Measurements from ENCODE around the gene PACS1.
A peak's percentile ranks its signal among the peaks of the same experiment; 100 is the strongest.
"Not testable (repeated sequence)": the region's sequence is repeated elsewhere in the genome, so short reads cannot be mapped to it uniquely, and the experiment has no call there.

The PACS1 gene

GRCh38 chr11:66069715-66070603 lies at the start of gene PACS1:
Gene PACS1, plus strand, starts transcription at chr11:66070272. Its CDS starts 215 bp downstream, at chr11:66070487.
- peak; percentile 83 for DNase-seq (ENCODE audit: low read depth)

GRCh38 chr11:66020618-66021357 lies 49.3 kb upstream of the PACS1 start:
- DNase-seq (ENCODE audit: low read depth): peak; percentile 29

GRCh38 chr11:66022401-66023185 lies 47.5 kb upstream of the PACS1 start:
- DNase-seq (ENCODE audit: low read depth): peak; percentile 61

- DNase-seq (ENCODE audit: low read depth): not testable (repeated sequence)
Measured at GRCh38 chr11:66023186-66023440, 47.0 kb upstream of the PACS1 start.

- no peak for DNase-seq (ENCODE audit: low read depth)
Measured at GRCh38 chr11:66026017-66026529, 44.0 kb upstream of the PACS1 start, which contains the start of gene CATSPER1. Gene CATSPER1, minus strand, starts transcription at chr11:66026479. Its CDS starts 100 bp downstream, at chr11:66026379.

GRCh38 chr11:66032957-66033735 lies 36.9 kb upstream of the PACS1 start:
- DNase-seq (ENCODE audit: low read depth): no peak

GRCh38 chr11:66035653-66036333 lies 34.3 kb upstream of the PACS1 start:
- DNase-seq (ENCODE audit: low read depth): no peak

GRCh38 chr11:66036334-66036710 lies 33.8 kb upstream of the PACS1 start:
- DNase-seq (ENCODE audit: low read depth): no peak

GRCh38 chr11:66037327-66037726 lies 32.7 kb upstream of the PACS1 start:
- no peak for DNase-seq (ENCODE audit: low read depth)

- DNase-seq (ENCODE audit: low read depth): no peak
Measured at GRCh38 chr11:66039765-66040164, 30.3 kb upstream of the PACS1 start.

GRCh38 chr11:66042227-66042995 lies 27.7 kb upstream of the PACS1 start:
- no peak for DNase-seq (ENCODE audit: low read depth)

GRCh38 chr11:66042996-66043906 lies 26.8 kb upstream of the PACS1 start:
- no peak for DNase-seq (ENCODE audit: low read depth)

GRCh38 chr11:66044757-66045156 lies 25.3 kb upstream of the PACS1 start:
- DNase-seq (ENCODE audit: low read depth): no peak

GRCh38 chr11:66045177-66045639 lies 24.9 kb upstream of the PACS1 start:
- DNase-seq (ENCODE audit: low read depth): peak; percentile 66

- no peak for DNase-seq (ENCODE audit: low read depth)
Measured at GRCh38 chr11:66046901-66047300, 23.2 kb upstream of the PACS1 start.

- DNase-seq (ENCODE audit: low read depth): no peak
Measured at GRCh38 chr11:66047541-66048365, 22.3 kb upstream of the PACS1 start.

GRCh38 chr11:66048547-66049323 lies 21.3 kb upstream of the PACS1 start, which contains the start of gene GAL3ST3:
Gene GAL3ST3, minus strand, starts transcription at chr11:66049161. Its CDS starts 3,746 bp downstream, at chr11:66045415.
- DNase-seq (ENCODE audit: low read depth): no peak
